Heart left ventricle (tissue), 16 donors: ENCODE data around the gene CLMN. TPM values are rescaled to one million over a fixed set of nuclear protein-coding genes. Genes with fewer than 3 reads are reported as not detected.

Source experiments
- ATAC-seq, 4 donors: fragments of 200-7000 bp; cut with Tn5 transposase; one replicate each; pipeline ENCODE4 v1.9.1; 2020 to 2022; ENCODE audit warnings: moderate library complexity in 4 of 4, mild to moderate bottlenecking in 3 of 4, moderate number of reproducible peaks in 1 of 4
- DNase-seq, 5 donors: peaks; one replicate each; pipeline ENCODE4 v3.0.0-alpha.2; 2020
- H3K27ac ChIP-seq, 12 donors: fragments of 200-600 bp; sonication (generic) in 4 of 12; one replicate each; pipeline versions ENCODE4 v1.5.0 to v1.8.0; 2016 to 2022; ENCODE audit warnings: mild to moderate bottlenecking in 2 of 12
- H3K27me3 ChIP-seq, 9 donors: fragments of 200-600 bp; sonication (generic) in 2 of 9; one replicate each; pipeline versions ENCODE4 v1.5.1 to v1.8.0; 2016 to 2022; ENCODE audit warnings: mild to moderate bottlenecking in 3 of 9
- H3K36me3 ChIP-seq, 9 donors: fragments of 200-600 bp; sonication (generic) in 2 of 9; one replicate each; pipeline versions ENCODE4 v1.5.0 to v1.8.0; 2018 to 2022; ENCODE audit warnings: mild to moderate bottlenecking in 2 of 9
- H3K4me1 ChIP-seq, 12 donors: fragments of 200-600 bp; sonication (generic) in 4 of 12; one replicate each; pipeline versions ENCODE4 v1.5.0 to v1.8.0; 2016 to 2022; ENCODE audit warnings: mild to moderate bottlenecking in 3 of 12
- H3K4me3 ChIP-seq, 12 donors: fragments of 200-600 bp; sonication (generic) in 4 of 12; one replicate each; pipeline versions ENCODE4 v1.5.0 to v1.8.0; 2017 to 2022; ENCODE audit warnings: mild to moderate bottlenecking in 9 of 12, moderate library complexity in 4 of 12
- H3K9me3 ChIP-seq, 12 donors: fragments of 200-600 bp; sonication (generic) in 4 of 12; one replicate each; pipeline versions ENCODE4 v1.5.0 to v1.8.0; 2016 to 2022; ENCODE audit warnings: mild to moderate bottlenecking in 1 of 12
- POLR2A ChIP-seq, 2 donors: fragments of 450-650 bp; IDR thresholded peaks; one replicate each; pipeline ENCODE4 v1.6.1; 2017; ENCODE audit warnings: antibody characterized with exemption in 2 of 2, mild to moderate bottlenecking in 2 of 2, moderate library complexity in 2 of 2
- WGBS, 4 donors: extraction: QIAGEN DNeasy Blood & Tissue Kit in 2 of 4; methylation state at CpG; one replicate each; pipeline versions ENCODE4 v1.1.5 to v1.1.7; 2013 to 2018; 5-methylcytosine and 5-hydroxymethylcytosine counted together
- intact Hi-C, 10 donors: fragments of 100-400 bp; cut with DNase I; formaldehyde crosslinking; loops; one replicate each; pipeline versions ENCODE4 v1.11.1 to v1.14.2; 2022
- polyA plus RNA-seq, 2 donors: library from polyadenylated mRNA; stranded (reverse); fragments of 200-250 nt; gene quantifications; one replicate each; pipeline ENCODE4 v1.2.3, GENCODE V29; 2013
- total RNA-seq, 9 donors: library from RNA; depleted of rRNA in 2 of 9; stranded (reverse); fragments of >200 nt in 2 of 9; fragmentation: NEBNext Ultra II Directional in 3 of 9; extraction: Animal tissue kit (Norgen Biotek cat#: 25700) in 3 of 9; gene quantifications; one replicate each; pipeline versions ENCODE4 v1.1.0 to v1.2.4, GENCODE V29; 2016 to 2023
- TF ChIP-seq, protein P1 (sequence below), 12 donors: fragments of 200-600 bp; sonication (generic) in 4 of 12; IDR thresholded peaks; one replicate each; pipeline versions ENCODE4 v1.5.0 to v1.8.0; 2018 to 2022; ENCODE audit warnings: antibody characterized with exemption in 12 of 12, mild to moderate bottlenecking in 5 of 12
- donor health status: ischemic (EF 13 %, LVEDD 7.1; RV severe dilation, severe dysfunction).
- donor health status: healthy with polysubstance abuse.
- donor health status: DM: no; HTN: yes; CAD: no.
- donor health status: DM: no; HTN: no; CAD: no.
- donor health status: ischemic (EF 25% LVEDD 6.9; RV normal size, moderate dysfunction).
- donor health status: ischemic (EF 25% LVEDD 5.7; RV mildly dilated, moderate dysfunction).
- donor health status: healthy.
- donor health status: DM: yes; HTN: yes; CAD: no.
- donor health status: ischemic (EF 35%, LVEDD 5.7; RV mildly dilated, moderate dysfunction).
- donor health status: nonischemic (EF 11% LVEDD 7.7; RV severe dilation, severe dysfunction).
- donor health status: DM: yes; HTN: yes; CAD: no.
- donor health status: PGD.
- donor health status: ischemic (EF 29% LVEDD 5.4; RV normal size, mild dysfunction).
- donor health status: nonischemic (EF 23%, LVEDD 6.1; RV moderate dilation, normal function).

The CLMN gene
- total and polyA plus RNA-seq, 11 donors, result 3.1 to 10.2 (median 6.7) TPM

- peaks cover 0 to 30% (median 7%) of the 10 kb centered on the region in 12 donors for H3K4me1 ChIP-seq
- no peaks in the 10 kb centered on the region for H3K9me3 ChIP-seq
- ATAC-seq (no peak), DNase-seq (no peak)
- no peaks in the 10 kb centered on the region for H3K36me3 ChIP-seq
- no peak for TF ChIP-seq POLR2A (IDR thresholded peaks at IDR 0.05)
- TF ChIP-seq, protein P1, sequence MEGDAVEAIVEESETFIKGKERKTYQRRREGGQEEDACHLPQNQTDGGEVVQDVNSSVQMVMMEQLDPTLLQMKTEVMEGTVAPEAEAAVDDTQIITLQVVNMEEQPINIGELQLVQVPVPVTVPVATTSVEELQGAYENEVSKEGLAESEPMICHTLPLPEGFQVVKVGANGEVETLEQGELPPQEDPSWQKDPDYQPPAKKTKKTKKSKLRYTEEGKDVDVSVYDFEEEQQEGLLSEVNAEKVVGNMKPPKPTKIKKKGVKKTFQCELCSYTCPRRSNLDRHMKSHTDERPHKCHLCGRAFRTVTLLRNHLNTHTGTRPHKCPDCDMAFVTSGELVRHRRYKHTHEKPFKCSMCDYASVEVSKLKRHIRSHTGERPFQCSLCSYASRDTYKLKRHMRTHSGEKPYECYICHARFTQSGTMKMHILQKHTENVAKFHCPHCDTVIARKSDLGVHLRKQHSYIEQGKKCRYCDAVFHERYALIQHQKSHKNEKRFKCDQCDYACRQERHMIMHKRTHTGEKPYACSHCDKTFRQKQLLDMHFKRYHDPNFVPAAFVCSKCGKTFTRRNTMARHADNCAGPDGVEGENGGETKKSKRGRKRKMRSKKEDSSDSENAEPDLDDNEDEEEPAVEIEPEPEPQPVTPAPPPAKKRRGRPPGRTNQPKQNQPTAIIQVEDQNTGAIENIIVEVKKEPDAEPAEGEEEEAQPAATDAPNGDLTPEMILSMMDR (IDR thresholded peaks at IDR 0.05), result no peak
- H3K4me3 ChIP-seq, result no peak overlapping the region
- peaks cover 0 to 37% (median 10%) of the 10 kb centered on the region in 9 donors for H3K27me3 ChIP-seq
- intact Hi-C loops, result no loop called here
- 82 to 92% (median 88%) methylated on average over 9 of the region's 9 CpGs for WGBS, 4 donors
- peak overlapping the region in 3 of 12 donors; percentile 33 to 37 (median 35) for H3K27ac ChIP-seq
Observed at GRCh38 chr14:95360828-95361227, 41.1 kb upstream of the CLMN start.

DNA sequence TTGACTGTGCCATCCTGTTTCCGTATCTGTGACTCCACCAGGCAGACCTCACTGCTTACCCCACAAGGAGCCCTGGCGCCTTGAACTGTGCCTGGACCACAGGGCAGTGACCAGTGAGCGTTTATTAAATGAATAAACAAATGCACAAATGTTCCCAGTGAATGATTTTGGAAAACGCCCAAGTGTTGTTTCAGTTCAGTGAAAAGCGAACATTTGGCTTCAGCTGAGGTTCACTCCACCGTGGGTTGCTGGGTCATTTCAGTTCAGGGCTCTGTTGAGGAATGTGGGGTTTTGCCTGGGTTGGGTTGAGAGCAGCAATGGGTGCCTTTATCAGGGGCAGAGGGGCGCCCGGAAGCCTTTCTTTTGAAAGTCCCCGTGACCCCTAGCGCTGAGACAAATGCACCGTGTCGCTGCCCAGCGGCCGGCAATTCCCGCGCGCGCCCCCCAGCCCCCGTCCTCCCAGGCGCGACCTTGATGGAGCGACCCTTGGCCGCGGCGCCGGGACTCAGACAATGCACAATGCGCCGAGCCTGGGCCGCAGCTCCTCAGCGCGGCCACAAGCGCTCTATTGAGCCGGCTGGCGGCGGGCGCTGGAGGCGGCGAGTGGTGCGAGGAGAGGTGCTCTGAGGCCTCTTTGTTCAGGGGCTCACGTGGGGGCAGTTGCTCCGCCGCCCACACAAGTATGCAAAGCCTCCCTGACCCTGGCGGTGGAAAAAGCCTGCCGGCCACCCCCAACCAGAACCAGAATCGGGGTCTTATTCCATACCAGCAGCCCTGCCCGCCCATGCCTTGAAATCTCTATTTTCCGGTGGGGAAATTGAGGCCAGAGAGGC lies 40.5 kb upstream of the CLMN start:
- Histone ChIP-seq H3K36me3 (no peaks in the 10 kb centered on the region), H3K4me3 (peak overlapping the region in 3 of 12 donors; percentile 7 to 28 (median 17)), H3K4me1 (peaks cover 0 to 30% (median 7%) of the 10 kb centered on the region in 12 donors), H3K27ac (peak overlapping the region in 4 of 12 donors; percentile 7 to 43 (median 34)), H3K27me3 (peaks cover 0 to 37% (median 10%) of the 10 kb centered on the region in 9 donors), H3K9me3 (peaks cover 0 to 6% (median 0%) of the 10 kb centered on the region in 12 donors)
- ATAC-seq, result peak in 3 of 4 donors; percentile 28 to 51 (median 35)
- WGBS, 4 donors, result 24 to 49% (median 37%) methylated on average over 21 to 47 of the region's 47 CpGs
- intact Hi-C loops, result no loop called here
- TF ChIP-seq, protein P1 (IDR thresholded peaks at IDR 0.05), result no peak
- TF ChIP-seq POLR2A (IDR thresholded peaks at IDR 0.05), result no peak
- DNase-seq, result peak in 2 of 5 donors; percentile 32 to 35

GRCh38 chr14:95356245-95356869 lies 36.6 kb upstream of the CLMN start:
- Histone ChIP-seq H3K36me3 (no peaks in the 10 kb centered on the region), H3K27me3 (peaks cover 0 to 22% (median 6%) of the 10 kb centered on the region in 9 donors), H3K4me1 (peaks cover 0 to 17% (median 2%) of the 10 kb centered on the region in 12 donors), H3K27ac (no peak overlapping the region), H3K4me3 (no peak overlapping the region), H3K9me3 (peaks cover 0 to 23% (median 7%) of the 10 kb centered on the region in 12 donors)
- intact Hi-C loops, result no loop called here
- DNase-seq, result no peak
- ATAC-seq, result peak in 2 of 4 donors; percentile 16 to 47
- WGBS, 4 donors, result 52 to 65% (median 63%) methylated on average over 10 to 14 of the region's 14 CpGs
- TF ChIP-seq, protein P1 (IDR thresholded peaks at IDR 0.05), result no peak
- no peak for TF ChIP-seq POLR2A (IDR thresholded peaks at IDR 0.05)

GRCh38 chr14:95355422-95355821 lies 35.7 kb upstream of the CLMN start:
- ATAC-seq, result peak in 1 of 4 donors; percentile 35
- intact Hi-C loops, result no loop called here
- no peak overlapping the region for H3K27ac ChIP-seq
- H3K27me3 ChIP-seq, result peaks cover 0 to 12% (median 0%) of the 10 kb centered on the region in 9 donors
- WGBS, 4 donors, result 25 to 38% (median 31%) methylated on average over 3 of the region's 3 CpGs
- no peak overlapping the region for H3K4me3 ChIP-seq
- H3K9me3 ChIP-seq, result peaks cover 0 to 23% (median 7%) of the 10 kb centered on the region in 12 donors
- H3K36me3 ChIP-seq, result no peaks in the 10 kb centered on the region
- TF ChIP-seq POLR2A (IDR thresholded peaks at IDR 0.05), result no peak
- TF ChIP-seq, protein P1 (IDR thresholded peaks at IDR 0.05), result no peak
- no peak for DNase-seq
- H3K4me1 ChIP-seq, result peaks cover 0 to 9% (median under 1%) of the 10 kb centered on the region in 12 donors
